ENCODE data around the gene PITPNC1. TPM values are rescaled to one million over a fixed set of nuclear protein-coding genes. Genes with fewer than 3 reads are reported as not detected.

PITPNC1 gene
- total and polyA plus RNA-seq, 2 donors (not counting 1 experiment from before 2014, with no cell fraction given): 5.8 to 7.1 TPM

DNA sequence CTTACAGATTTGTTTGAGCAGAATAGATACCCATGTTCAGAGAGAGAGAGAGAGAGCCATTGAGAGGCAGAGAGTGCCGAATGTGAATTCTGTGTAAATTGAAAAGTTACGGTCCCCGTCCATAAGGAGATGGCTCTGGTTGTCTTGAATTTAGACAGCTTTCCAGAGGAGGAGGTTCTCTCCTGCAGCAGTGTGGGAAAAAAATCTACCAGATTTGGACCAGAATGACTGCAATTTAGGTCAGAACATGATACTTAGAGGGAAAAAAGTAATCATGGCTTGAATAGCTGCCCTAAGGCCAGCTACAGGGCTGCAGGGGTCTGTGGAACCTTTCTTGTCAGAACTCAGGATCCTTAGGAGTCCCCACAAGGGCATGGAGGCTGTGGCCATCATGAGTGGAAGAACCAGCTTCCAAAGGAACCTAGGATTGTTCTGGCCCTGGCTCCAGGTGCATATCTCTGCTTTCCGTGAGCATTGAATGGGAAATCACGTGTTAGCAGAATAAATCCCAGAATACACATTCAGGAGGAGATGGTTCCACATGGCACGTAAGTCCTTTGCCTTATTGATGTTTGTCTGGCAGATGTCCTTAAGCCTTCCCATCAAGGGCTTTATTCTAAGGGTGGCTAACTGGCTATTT, 13.0 kb downstream of the PITPNC1 start:
- Histone ChIP-seq H2AFZ (ENCODE audit: low read length) (no peak overlapping the region), H3K4me2 (ENCODE audit: extremely low read depth, insufficient read depth, low read length) (peak overlapping the region; percentile 83), H3K4me1 (ENCODE audit: control insufficient read depth, extremely low read depth, insufficient read depth, low read length) (peaks cover 6% of the 10 kb centered on the region), H3K27me3 (ENCODE audit: control insufficient read depth, insufficient read depth, low read length) (no peaks in the 10 kb centered on the region), H3K79me2 (ENCODE audit: control insufficient read depth, insufficient read depth, low read length) (peaks cover 4% of the 10 kb centered on the region), H3K4me3 (replicated peaks in 1 of 4; ENCODE audit: control extremely low read depth in 1 of 4, insufficient read depth in 1 of 4, low read depth in 3 of 4, low read length in 4 of 4) (no peak overlapping the region), H3K36me3 (ENCODE audit: control insufficient read depth, insufficient read depth, low read length) (no peaks in the 10 kb centered on the region), H3K27ac (ENCODE audit: insufficient read depth, low read length) (peak overlapping the region; percentile 80), H3K9ac (ENCODE audit: insufficient read depth, low read length) (no peak overlapping the region), H3K9me3 (ENCODE audit: control insufficient read depth, insufficient read depth, low read depth, low read length) (no peaks in the 10 kb centered on the region), H4K20me1 (ENCODE audit: control insufficient read depth, extremely low read depth, insufficient read depth, low read length) (no peaks in the 10 kb centered on the region)
- DNase-seq (ENCODE audit: low read depth in 2 of 2): no peak
- TF ChIP-seq, protein P1, sequence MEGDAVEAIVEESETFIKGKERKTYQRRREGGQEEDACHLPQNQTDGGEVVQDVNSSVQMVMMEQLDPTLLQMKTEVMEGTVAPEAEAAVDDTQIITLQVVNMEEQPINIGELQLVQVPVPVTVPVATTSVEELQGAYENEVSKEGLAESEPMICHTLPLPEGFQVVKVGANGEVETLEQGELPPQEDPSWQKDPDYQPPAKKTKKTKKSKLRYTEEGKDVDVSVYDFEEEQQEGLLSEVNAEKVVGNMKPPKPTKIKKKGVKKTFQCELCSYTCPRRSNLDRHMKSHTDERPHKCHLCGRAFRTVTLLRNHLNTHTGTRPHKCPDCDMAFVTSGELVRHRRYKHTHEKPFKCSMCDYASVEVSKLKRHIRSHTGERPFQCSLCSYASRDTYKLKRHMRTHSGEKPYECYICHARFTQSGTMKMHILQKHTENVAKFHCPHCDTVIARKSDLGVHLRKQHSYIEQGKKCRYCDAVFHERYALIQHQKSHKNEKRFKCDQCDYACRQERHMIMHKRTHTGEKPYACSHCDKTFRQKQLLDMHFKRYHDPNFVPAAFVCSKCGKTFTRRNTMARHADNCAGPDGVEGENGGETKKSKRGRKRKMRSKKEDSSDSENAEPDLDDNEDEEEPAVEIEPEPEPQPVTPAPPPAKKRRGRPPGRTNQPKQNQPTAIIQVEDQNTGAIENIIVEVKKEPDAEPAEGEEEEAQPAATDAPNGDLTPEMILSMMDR (conservative IDR thresholded peaks at IDR 0.05 in 1 of 2, IDR thresholded peaks at IDR 0.05 in 1 of 2; ENCODE audit: low read depth in 1 of 2, low read length in 2 of 2): no peak

DNA sequence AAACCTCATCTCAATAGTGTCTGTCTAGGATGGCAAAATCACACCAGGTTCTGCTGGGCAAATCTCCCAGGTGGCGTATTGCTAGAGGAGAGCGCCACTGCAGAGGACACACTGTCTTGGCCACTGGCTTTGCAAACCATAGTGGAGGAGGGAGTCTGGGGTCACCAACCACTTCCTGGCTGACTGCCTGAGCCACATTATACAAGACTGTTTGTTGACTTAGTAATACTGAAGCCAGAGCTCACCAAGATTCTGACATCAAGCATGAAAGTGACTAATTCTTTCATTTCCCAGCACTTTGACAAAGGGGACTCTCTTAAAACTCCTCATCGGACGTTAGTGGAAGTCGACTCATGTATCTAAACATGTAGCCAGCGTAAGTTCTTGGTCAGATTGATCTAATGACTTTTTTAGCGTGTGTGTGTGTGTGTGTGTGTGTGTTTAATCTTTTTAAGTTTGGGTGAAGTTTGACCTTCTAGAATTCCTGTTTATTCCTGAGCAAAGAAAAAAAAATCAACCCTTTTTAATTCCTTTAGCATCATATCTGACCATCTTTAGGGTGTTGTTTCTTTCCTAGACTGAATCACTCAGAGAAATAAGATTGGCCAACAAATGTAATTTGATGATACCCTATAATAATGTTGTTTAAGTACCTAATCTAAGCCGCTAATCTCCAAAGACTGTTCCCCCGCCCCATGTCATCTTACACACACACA, 13.7 kb downstream of the PITPNC1 start:
- peak overlapping the region; percentile 83 for H3K4me2 ChIP-seq (ENCODE audit: extremely low read depth, insufficient read depth, low read length)
- H3K27ac ChIP-seq (ENCODE audit: insufficient read depth, low read length): peak overlapping the region; percentile 80
- peak overlapping the region in 2 of 4 experiments; percentile 23 to 27 for H3K4me3 ChIP-seq (replicated peaks in 1 of 4; ENCODE audit: control extremely low read depth in 1 of 4, insufficient read depth in 1 of 4, low read depth in 3 of 4, low read length in 4 of 4)
- H2AFZ ChIP-seq (ENCODE audit: low read length): no peak overlapping the region
- H3K9ac ChIP-seq (ENCODE audit: insufficient read depth, low read length): no peak overlapping the region
- TF ChIP-seq EZH2 (IDR thresholded peaks at IDR 0.05; ENCODE audit: low read length, missing control alignments): no peak
- DNase-seq (ENCODE audit: low read depth in 2 of 2): peak; percentile 94 to 98
- peaks cover 6% of the 10 kb centered on the region for H3K4me1 ChIP-seq (ENCODE audit: control insufficient read depth, extremely low read depth, insufficient read depth, low read length)
- no peaks in the 10 kb centered on the region for H3K36me3 ChIP-seq (ENCODE audit: control insufficient read depth, insufficient read depth, low read length)
- no peaks in the 10 kb centered on the region for H3K9me3 ChIP-seq (ENCODE audit: control insufficient read depth, insufficient read depth, low read depth, low read length)
- peaks cover 4% of the 10 kb centered on the region for H3K79me2 ChIP-seq (ENCODE audit: control insufficient read depth, insufficient read depth, low read length)
- no peaks in the 10 kb centered on the region for H4K20me1 ChIP-seq (ENCODE audit: control insufficient read depth, extremely low read depth, insufficient read depth, low read length)
- H3K27me3 ChIP-seq (ENCODE audit: control insufficient read depth, insufficient read depth, low read length): no peaks in the 10 kb centered on the region

DNA sequence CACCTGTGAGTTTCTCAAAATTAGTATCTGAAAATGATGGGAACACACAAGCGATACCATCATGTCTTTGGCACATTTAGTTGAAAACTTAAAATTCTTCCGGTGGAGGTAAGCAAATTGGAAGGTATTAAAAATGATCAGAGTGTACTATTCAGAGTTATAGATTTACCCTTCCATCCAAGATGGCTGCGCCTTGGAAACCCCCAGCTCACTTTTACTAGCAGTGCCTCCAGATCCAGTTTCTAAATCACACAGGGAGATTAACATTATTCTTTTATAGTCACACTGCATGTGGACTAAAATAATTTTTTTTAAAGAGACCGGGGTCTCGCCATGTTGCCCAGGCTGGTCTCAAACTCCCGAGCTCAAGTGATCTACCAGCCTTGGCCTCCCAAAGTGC, 15.0 kb downstream of the PITPNC1 start:
- Histone ChIP-seq H3K4me3 (replicated peaks in 1 of 4; ENCODE audit: control extremely low read depth in 1 of 4, insufficient read depth in 1 of 4, low read depth in 3 of 4, low read length in 4 of 4) (no peak overlapping the region), H3K9me3 (ENCODE audit: control insufficient read depth, insufficient read depth, low read depth, low read length) (no peaks in the 10 kb centered on the region), H3K27ac (ENCODE audit: insufficient read depth, low read length) (no peak overlapping the region), H2AFZ (ENCODE audit: low read length) (no peak overlapping the region), H3K79me2 (ENCODE audit: control insufficient read depth, insufficient read depth, low read length) (peaks cover 2% of the 10 kb centered on the region), H3K9ac (ENCODE audit: insufficient read depth, low read length) (no peak overlapping the region), H4K20me1 (ENCODE audit: control insufficient read depth, extremely low read depth, insufficient read depth, low read length) (no peaks in the 10 kb centered on the region), H3K27me3 (ENCODE audit: control insufficient read depth, insufficient read depth, low read length) (no peaks in the 10 kb centered on the region), H3K4me2 (ENCODE audit: extremely low read depth, insufficient read depth, low read length) (no peak overlapping the region), H3K36me3 (ENCODE audit: control insufficient read depth, insufficient read depth, low read length) (no peaks in the 10 kb centered on the region), H3K4me1 (ENCODE audit: control insufficient read depth, extremely low read depth, insufficient read depth, low read length) (peaks cover 6% of the 10 kb centered on the region)
- DNase-seq (ENCODE audit: low read depth in 2 of 2): no peak
- TF ChIP-seq EZH2 (IDR thresholded peaks at IDR 0.05; ENCODE audit: low read length, missing control alignments): no peak
- TF ChIP-seq, protein P1 (conservative IDR thresholded peaks at IDR 0.05 in 1 of 2, IDR thresholded peaks at IDR 0.05 in 1 of 2; ENCODE audit: low read depth in 1 of 2, low read length in 2 of 2): no peak

Data from fibroblast of lung (primary cell).